H9 (cell line): ENCODE measurements around the gene NMT1. TPM values are rescaled to one million over a fixed set of nuclear protein-coding genes. Genes with fewer than 3 reads are reported as not detected.

Experiments
- DNase-seq: peaks from one replicate; pipeline ENCODE4 v3.0.0-alpha.2; 2017
- H2AFZ ChIP-seq: one replicate; pipeline ENCODE4 v1.6.1; 2013; ENCODE audit warnings: mild to moderate bottlenecking, low read length, control low read depth, moderate library complexity
- H2AK5ac ChIP-seq: 2 replicates; pipeline ENCODE4 v1.6.1; 2013; ENCODE audit warnings: low read length, control low read depth, mixed read lengths; ENCODE audit not compliant: insufficient read length
- H2BK120ac ChIP-seq: one replicate; pipeline ENCODE4 v1.6.1; 2013; ENCODE audit warnings: low read depth, mild to moderate bottlenecking, low read length, control low read depth, inconsistent platforms; ENCODE audit not compliant: poor library complexity, severe bottlenecking
- H2BK12ac ChIP-seq: 2 replicates; pipeline ENCODE4 v1.6.1; 2013; ENCODE audit warnings: low read length, control low read depth, mixed read lengths, low read depth; ENCODE audit not compliant: insufficient read length
- H2BK15ac ChIP-seq: 2 replicates; pipeline ENCODE4 v1.6.1; 2013; ENCODE audit warnings: low read depth, low read length, control low read depth
- H2BK20ac ChIP-seq: one replicate; pipeline ENCODE4 v1.6.1; 2013; ENCODE audit warnings: low read depth, mild to moderate bottlenecking, low read length, control low read depth, inconsistent platforms; ENCODE audit not compliant: poor library complexity, severe bottlenecking
- H2BK5ac ChIP-seq: 2 replicates; pipeline ENCODE4 v1.6.1; 2013; ENCODE audit warnings: low read length, control low read depth, mixed read lengths; ENCODE audit not compliant: insufficient read length
- H3K14ac ChIP-seq: 2 replicates; pipeline ENCODE4 v1.6.1; 2013; ENCODE audit warnings: low read length, control low read depth; ENCODE audit not compliant: insufficient read depth
- H3K18ac ChIP-seq: 2 replicates; pipeline ENCODE4 v1.6.1; 2013; ENCODE audit warnings: low read depth, mild to moderate bottlenecking, mixed read lengths, low read length, control low read depth; ENCODE audit not compliant: insufficient read length
- H3K23ac ChIP-seq: 2 replicates; pipeline ENCODE4 v1.6.1; 2013; ENCODE audit warnings: low read length, control low read depth, mixed read lengths, low read depth; ENCODE audit not compliant: insufficient read length
- H3K23me2 ChIP-seq: 2 replicates; pipeline ENCODE4 v1.6.1; 2013; ENCODE audit warnings: low read depth, mild to moderate bottlenecking, mixed read lengths, low read length, control low read depth; ENCODE audit not compliant: insufficient read length, poor library complexity, severe bottlenecking
- H3K27ac ChIP-seq: 2 replicates; pipeline ENCODE4 v1.5.1; 2013; ENCODE audit warnings: low read length, control low read depth, mixed read lengths, low read depth; ENCODE audit not compliant: insufficient read length
- H3K27me3 ChIP-seq: 2 replicates; pipeline ENCODE4 v1.6.1; 2013; ENCODE audit warnings: low read length, control low read depth, inconsistent platforms; ENCODE audit not compliant: insufficient read depth
- H3K4ac ChIP-seq: 2 replicates; pipeline ENCODE4 v1.6.1; 2013; ENCODE audit warnings: low read depth, mild to moderate bottlenecking, control low read depth, inconsistent platforms, low read length, moderate library complexity
- H3K4me1 ChIP-seq: 2 replicates; pipeline ENCODE4 v1.6.1; 2013; ENCODE audit warnings: low read length, control low read depth, inconsistent platforms; ENCODE audit not compliant: insufficient read depth
- H3K4me2 ChIP-seq: 2 replicates; pipeline ENCODE4 v1.6.1; 2013; ENCODE audit warnings: low read length, control low read depth, mixed read lengths; ENCODE audit not compliant: insufficient read length, insufficient read depth
- H3K56ac ChIP-seq: 2 replicates; pipeline ENCODE4 v1.6.1; 2013; ENCODE audit warnings: low read depth, mild to moderate bottlenecking, mixed read lengths, low read length, control low read depth; ENCODE audit not compliant: insufficient read length
- H3K79me1 ChIP-seq: 2 replicates; pipeline ENCODE4 v1.6.1; 2013; ENCODE audit warnings: low read depth, mild to moderate bottlenecking, moderate library complexity, low read length, control low read depth, inconsistent platforms; ENCODE audit not compliant: insufficient read depth, poor library complexity, severe bottlenecking
- H3K79me2 ChIP-seq: 2 replicates; pipeline ENCODE4 v1.6.1; 2013; ENCODE audit warnings: low read length, control low read depth, inconsistent platforms; ENCODE audit not compliant: insufficient read depth
- H3K9ac ChIP-seq: 2 replicates; pipeline ENCODE4 v1.6.1; 2013; ENCODE audit warnings: low read length, control low read depth, mixed read lengths; ENCODE audit not compliant: insufficient read length; ENCODE audit errors: extremely low read depth
- H3K9me3 ChIP-seq: one replicate; pipeline ENCODE4 v1.6.1; 2013; ENCODE audit warnings: low read depth, low read length, inconsistent platforms; ENCODE audit not compliant: control insufficient read depth
- H3T11ph ChIP-seq: one replicate; pipeline ENCODE4 v1.6.1; 2013; ENCODE audit warnings: mild to moderate bottlenecking, low read length, control low read depth, inconsistent platforms
- H4K20me1 ChIP-seq: one replicate; pipeline ENCODE4 v1.6.1; 2013; ENCODE audit not compliant: control insufficient read depth, insufficient read length, insufficient read depth
- H4K5ac ChIP-seq: 2 replicates; pipeline ENCODE4 v1.6.1; 2013; ENCODE audit warnings: low read depth, mild to moderate bottlenecking, mixed read lengths, low read length, control low read depth; ENCODE audit not compliant: insufficient read length
- H4K8ac ChIP-seq: replicated peaks from 2 replicates; pipeline ENCODE4 v1.6.1; 2013; ENCODE audit warnings: low read length, control low read depth, mixed read lengths, low read depth; ENCODE audit not compliant: insufficient read length
- H4K91ac ChIP-seq: 2 replicates; pipeline ENCODE4 v1.6.1; 2013; ENCODE audit warnings: low read depth, mild to moderate bottlenecking, moderate library complexity, mixed read lengths, low read length, control low read depth; ENCODE audit not compliant: insufficient read length
- H3K27ac Mint-ChIP-seq, 3 experiments: 2 replicates in 2 of 3; 3 replicates in 1 of 3; pipeline ENCODE4 v1.8.0; 2020 to 2021; ENCODE audit warnings: mixed read lengths in 3 of 3, mild to moderate bottlenecking in 1 of 3, moderate library complexity in 1 of 3
- H3K27me3 Mint-ChIP-seq: 2 replicates; pipeline ENCODE4 v1.8.0; 2021; ENCODE audit warnings: low read depth, mild to moderate bottlenecking, moderate library complexity, mixed read lengths
- H3K36me3 Mint-ChIP-seq, 3 experiments: 2 replicates in 2 of 3; 3 replicates in 1 of 3; pipeline ENCODE4 v1.8.0; 2020 to 2021; ENCODE audit warnings: low read depth in 3 of 3, mixed read lengths in 3 of 3; ENCODE audit not compliant: insufficient read depth in 1 of 3
- H3K4me1 Mint-ChIP-seq, 2 experiments: 2 replicates each; pipeline ENCODE4 v1.8.0; 2020; ENCODE audit warnings: mixed read lengths in 2 of 2
- H3K4me3 Mint-ChIP-seq, 2 experiments: 2 replicates in 1 of 2; 3 replicates in 1 of 2; pipeline ENCODE4 v1.8.0; 2020 to 2021; ENCODE audit warnings: mild to moderate bottlenecking in 2 of 2, mixed read lengths in 2 of 2, moderate library complexity in 1 of 2
- H3K9me3 Mint-ChIP-seq, 2 experiments: 2 replicates in 1 of 2; 3 replicates in 1 of 2; pipeline ENCODE4 v1.8.0; 2020; ENCODE audit warnings: mild to moderate bottlenecking in 2 of 2, mixed read lengths in 2 of 2, moderate library complexity in 1 of 2
- CTCF ChIP-seq: fragments of 200-600 bp; sonication (generic); conservative IDR thresholded peaks from 3 replicates; pipeline ENCODE4 v1.8.0; 2021; ENCODE audit warnings: antibody characterized with exemption, mild to moderate bottlenecking
- WGBS: extraction: QIAGEN DNeasy Blood & Tissue Kit; methylation state at CpG from one replicate; pipeline ENCODE4 v1.1.7; 2013; ENCODE audit warnings: missing lambda C conversion rate, low lambda C conversion rate, mixed read lengths; ENCODE audit not compliant: insufficient read length; ENCODE audit errors: extremely low coverage; 5-methylcytosine and 5-hydroxymethylcytosine counted together
- total RNA-seq: library from RNA; stranded (reverse); gene quantifications from 2 replicates; pipeline ENCODE4 v1.2.1, GENCODE V29; 2021

NMT1 gene
- total RNA-seq, 1 experiment from 2014 or later, result 150 TPM

DNA sequence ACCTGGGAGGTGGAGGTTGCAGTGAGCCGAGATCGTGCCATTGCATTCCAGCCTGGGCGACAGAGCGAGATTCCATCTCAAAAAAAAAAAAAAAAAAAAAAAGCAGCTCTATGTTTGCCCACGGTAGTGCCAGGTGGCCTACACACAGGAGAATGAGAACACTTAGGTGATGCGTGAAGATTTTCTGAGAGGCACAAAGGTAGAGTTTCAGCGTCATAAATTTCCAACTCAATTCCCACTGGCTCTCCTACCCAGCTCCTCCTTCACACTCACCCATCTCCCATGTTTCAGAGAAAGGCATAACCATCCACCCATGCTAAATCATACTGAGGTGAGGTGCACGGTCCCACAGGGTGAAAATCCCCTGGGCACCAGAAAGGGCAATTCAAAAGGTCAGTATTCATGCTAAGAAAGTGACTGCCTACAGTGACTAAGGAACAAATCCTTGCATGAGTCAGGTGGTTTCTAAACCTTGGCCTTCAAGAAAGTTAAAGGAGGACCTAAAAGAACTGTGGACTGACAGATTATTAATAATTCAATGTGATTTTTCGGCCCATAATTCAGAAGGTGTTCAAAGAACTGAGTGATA, 14.5 kb upstream of the NMT1 start:
- no peak overlapping the region for H3K4me2 ChIP-seq
- WGBS, result no CpG with 5 or more reads among the region's 9 CpGs
- Mint-ChIP-seq H3K9me3 (no peaks in the 10 kb centered on the region), H3K4me3 (no peak overlapping the region), H3K27me3 (no peaks in the 10 kb centered on the region), H3K4me1 (peaks cover 32 to 39% of the 10 kb centered on the region in 2 experiments), H3K36me3 (peaks cover 2 to 17% (median 7%) of the 10 kb centered on the region in 3 experiments; a peak in 6 of 7 replicates), H3K27ac (peak overlapping the region in 2 of 3 experiments; percentile 91 to 96; a peak in 5 of 7 replicates)
- H2BK120ac ChIP-seq, result no peak overlapping the region
- no peak overlapping the region for H4K91ac ChIP-seq
- H3K56ac ChIP-seq, result no peak overlapping the region
- H2BK20ac ChIP-seq, result no peak overlapping the region
- H3K79me1 ChIP-seq, result peaks cover 3% of the 10 kb centered on the region
- TF ChIP-seq CTCF, result no peak
- no peak overlapping the region for H3K14ac ChIP-seq
- peaks cover 3% of the 10 kb centered on the region for H4K20me1 ChIP-seq
- no peak overlapping the region for H3K4ac ChIP-seq
- H2BK5ac ChIP-seq, result no peak overlapping the region
- H3T11ph ChIP-seq, result no peak overlapping the region
- H2AK5ac ChIP-seq, result no peak overlapping the region
- peaks cover 9% of the 10 kb centered on the region for H3K23me2 ChIP-seq
- H3K27me3 ChIP-seq, result no peaks in the 10 kb centered on the region
- H3K23ac ChIP-seq, result no peak overlapping the region
- H2BK15ac ChIP-seq, result no peak overlapping the region
- H3K27ac ChIP-seq, result no peak overlapping the region
- peaks cover 2% of the 10 kb centered on the region; the same call in 1 of the 2 replicates for H3K79me2 ChIP-seq
- H2AFZ ChIP-seq, result no peak overlapping the region
- H2BK12ac ChIP-seq, result peak overlapping the region; percentile 8
- no peak overlapping the region for H4K5ac ChIP-seq
- no peak for DNase-seq
- no peak overlapping the region for H3K18ac ChIP-seq
- no peaks in the 10 kb centered on the region; the same call in 1 of the 2 replicates for H3K4me1 ChIP-seq
- H3K9ac ChIP-seq, result no peak overlapping the region
- no peak overlapping the region for H4K8ac ChIP-seq
- H3K9me3 ChIP-seq, result no peaks in the 10 kb centered on the region
